DOHH2 (cell line): Measurements from ENCODE around the gene TMEM37.

Source experiments
- EZH2phosphoT487 ChIP-seq: fragments of 200-600 bp; sonication (generic); IDR thresholded peaks from 2 replicates; pipeline ENCODE4 v1.6.1; 2017; ENCODE audit warnings: borderline replicate concordance, mild to moderate bottlenecking, antibody characterized with exemption, low read length, moderate library complexity, mixed read lengths
- TF ChIP-seq, protein P1 (sequence below): fragments of 200-600 bp; sonication (generic); IDR thresholded peaks from one replicate; pipeline ENCODE4 v1.5.1; 2014; ENCODE audit warnings: antibody characterized with exemption, mild to moderate bottlenecking, low read depth, low read length; ENCODE audit not compliant: poor library complexity, severe bottlenecking

DNA sequence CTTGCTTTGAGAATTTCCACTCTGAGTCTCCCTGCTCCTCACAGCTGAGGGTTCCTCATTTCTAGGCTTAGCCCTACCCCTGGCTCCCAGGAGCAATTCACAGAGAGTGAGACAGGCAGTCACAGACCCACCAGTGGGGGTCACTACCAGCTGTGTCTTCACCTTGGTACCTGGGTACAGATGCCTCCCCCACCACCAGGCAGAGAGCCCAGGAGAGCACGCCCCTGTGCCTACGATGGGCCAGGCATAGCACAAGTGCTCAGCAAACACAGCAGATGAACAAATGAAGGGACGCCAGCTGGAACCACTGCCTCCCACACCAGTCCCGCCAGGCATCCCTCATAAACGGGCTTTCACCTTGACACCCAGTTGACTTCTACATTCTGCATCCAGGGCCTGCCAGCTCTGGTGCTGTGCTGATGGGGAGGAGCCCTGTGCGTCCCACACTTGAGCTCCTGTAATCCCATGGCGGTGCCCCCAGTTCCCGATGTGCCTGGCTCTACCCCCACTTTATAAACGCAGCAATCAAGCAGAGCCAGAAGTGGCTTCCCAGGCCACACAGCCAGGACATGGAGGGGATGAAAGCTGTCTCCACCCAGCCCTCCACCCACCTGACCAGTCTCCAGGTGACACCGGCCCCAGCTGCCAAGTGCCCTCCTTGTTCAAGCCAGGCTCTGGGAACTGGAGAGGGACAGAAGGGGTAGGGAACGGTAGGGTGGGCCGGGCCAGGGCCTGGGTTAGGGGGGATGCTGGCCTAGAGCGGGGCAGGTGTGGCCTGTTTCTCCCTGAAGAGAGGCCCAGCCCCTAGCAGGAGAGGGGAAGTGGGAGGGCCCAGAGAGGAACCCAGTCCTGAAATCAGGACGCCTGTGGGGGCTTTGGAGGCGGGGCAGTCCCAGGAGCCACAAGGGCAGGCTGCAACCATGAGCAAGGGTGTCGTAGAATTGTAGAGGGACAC is 50.1 kb downstream of the TMEM37 start:
- TF ChIP-seq, protein P1, sequence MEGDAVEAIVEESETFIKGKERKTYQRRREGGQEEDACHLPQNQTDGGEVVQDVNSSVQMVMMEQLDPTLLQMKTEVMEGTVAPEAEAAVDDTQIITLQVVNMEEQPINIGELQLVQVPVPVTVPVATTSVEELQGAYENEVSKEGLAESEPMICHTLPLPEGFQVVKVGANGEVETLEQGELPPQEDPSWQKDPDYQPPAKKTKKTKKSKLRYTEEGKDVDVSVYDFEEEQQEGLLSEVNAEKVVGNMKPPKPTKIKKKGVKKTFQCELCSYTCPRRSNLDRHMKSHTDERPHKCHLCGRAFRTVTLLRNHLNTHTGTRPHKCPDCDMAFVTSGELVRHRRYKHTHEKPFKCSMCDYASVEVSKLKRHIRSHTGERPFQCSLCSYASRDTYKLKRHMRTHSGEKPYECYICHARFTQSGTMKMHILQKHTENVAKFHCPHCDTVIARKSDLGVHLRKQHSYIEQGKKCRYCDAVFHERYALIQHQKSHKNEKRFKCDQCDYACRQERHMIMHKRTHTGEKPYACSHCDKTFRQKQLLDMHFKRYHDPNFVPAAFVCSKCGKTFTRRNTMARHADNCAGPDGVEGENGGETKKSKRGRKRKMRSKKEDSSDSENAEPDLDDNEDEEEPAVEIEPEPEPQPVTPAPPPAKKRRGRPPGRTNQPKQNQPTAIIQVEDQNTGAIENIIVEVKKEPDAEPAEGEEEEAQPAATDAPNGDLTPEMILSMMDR = no peak
- TF ChIP-seq EZH2phosphoT487 = no peak
